ENCODE data around the gene SHISA7.

SHISA7 gene

DNA sequence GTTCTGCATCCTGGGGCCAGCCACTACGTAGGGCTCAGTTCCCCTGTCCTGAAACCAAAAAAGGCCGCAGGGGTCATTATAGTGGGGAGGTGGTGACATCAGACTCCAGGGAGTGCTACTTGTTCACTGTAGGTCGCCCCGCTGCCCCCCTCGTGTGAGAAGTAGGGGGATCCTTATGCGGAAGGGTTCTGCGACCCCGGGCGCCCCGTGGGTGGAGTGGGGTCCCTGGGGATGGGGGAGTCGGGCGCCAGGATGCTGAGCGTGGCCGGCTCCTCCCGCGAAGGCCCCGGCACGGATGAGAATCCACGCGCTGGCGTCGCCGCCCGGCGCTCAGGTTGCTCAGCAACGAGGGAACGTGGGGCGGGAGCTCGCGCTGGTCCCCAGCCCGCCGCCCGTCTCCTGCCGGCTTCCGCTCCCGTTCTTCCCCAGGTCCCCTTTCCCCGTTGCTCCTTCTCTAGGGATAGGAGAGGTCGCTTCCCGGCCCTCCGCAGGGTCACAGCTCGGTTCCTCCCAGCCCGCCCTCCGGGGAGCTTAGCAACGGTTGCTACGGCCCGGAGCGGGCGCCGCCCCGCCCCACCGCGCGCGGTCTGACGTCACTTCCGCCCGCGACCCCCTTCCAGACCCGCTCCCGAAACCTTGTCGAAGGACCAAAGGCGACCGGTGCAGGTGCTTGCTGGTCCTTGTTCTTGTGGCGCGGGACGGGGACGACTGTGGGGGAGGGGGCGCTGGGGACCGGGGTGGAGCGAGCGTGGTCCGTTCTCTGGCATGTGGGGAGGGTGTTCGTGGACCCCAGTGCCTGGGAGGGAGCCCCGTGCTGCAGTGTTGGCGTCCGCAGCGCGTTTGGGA lies 41.7 kb upstream of the SHISA7 start, which contains the start of gene NAT14 (continued):
- peak; percentile 63; the same call in 1 of the 2 replicates for TF ChIP-seq SP3 (tag by site-specific recombination; IDR thresholded peaks at IDR 0.05)
- TF ChIP-seq, protein P1, sequence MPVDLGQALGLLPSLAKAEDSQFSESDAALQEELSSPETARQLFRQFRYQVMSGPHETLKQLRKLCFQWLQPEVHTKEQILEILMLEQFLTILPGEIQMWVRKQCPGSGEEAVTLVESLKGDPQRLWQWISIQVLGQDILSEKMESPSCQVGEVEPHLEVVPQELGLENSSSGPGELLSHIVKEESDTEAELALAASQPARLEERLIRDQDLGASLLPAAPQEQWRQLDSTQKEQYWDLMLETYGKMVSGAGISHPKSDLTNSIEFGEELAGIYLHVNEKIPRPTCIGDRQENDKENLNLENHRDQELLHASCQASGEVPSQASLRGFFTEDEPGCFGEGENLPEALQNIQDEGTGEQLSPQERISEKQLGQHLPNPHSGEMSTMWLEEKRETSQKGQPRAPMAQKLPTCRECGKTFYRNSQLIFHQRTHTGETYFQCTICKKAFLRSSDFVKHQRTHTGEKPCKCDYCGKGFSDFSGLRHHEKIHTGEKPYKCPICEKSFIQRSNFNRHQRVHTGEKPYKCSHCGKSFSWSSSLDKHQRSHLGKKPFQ (tag by site-specific recombination; IDR thresholded peaks at IDR 0.05), result no peak
- TF ChIP-seq PRDM2 (tag by site-specific recombination; IDR thresholded peaks at IDR 0.05; ENCODE audit: borderline replicate concordance), result no peak
- TF ChIP-seq OVOL3 (tag by site-specific recombination; IDR thresholded peaks at IDR 0.05), result no peak
- no peak for TF ChIP-seq ZNF623 (tag by site-specific recombination; IDR thresholded peaks at IDR 0.05)
- no peak for TF ChIP-seq ZNF621 (tag by site-specific recombination; IDR thresholded peaks at IDR 0.05)
- TF ChIP-seq ZNF391 (tag by site-specific recombination; IDR thresholded peaks at IDR 0.05; ENCODE audit: borderline replicate concordance, low read depth), result no peak
- TF ChIP-seq ZNF138 (tag by site-specific recombination; IDR thresholded peaks at IDR 0.05; ENCODE audit: borderline replicate concordance), result no peak
- no peak for TF ChIP-seq RBAK (tag by site-specific recombination; IDR thresholded peaks at IDR 0.05)
- TF ChIP-seq MZF1 (tag by site-specific recombination; IDR thresholded peaks at IDR 0.05; ENCODE audit: borderline replicate concordance), result no peak
- TF ChIP-seq, protein P2, sequence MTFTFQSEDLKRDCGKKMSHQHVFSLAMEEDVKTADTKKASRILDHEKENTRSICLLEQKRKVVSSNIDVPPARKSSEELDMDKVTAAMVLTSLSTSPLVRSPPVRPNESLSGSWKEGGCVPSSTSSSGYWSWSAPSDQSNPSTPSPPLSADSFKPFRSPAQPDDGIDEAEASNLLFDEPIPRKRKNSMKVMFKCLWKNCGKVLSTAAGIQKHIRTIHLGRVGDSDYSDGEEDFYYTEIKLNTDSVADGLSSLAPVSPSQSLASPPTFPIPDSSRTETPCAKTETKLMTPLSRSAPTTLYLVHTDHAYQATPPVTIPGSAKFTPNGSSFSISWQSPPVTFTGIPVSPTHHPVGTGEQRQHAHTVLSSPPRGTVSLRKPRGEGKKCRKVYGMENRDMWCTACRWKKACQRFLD (tag by site-specific recombination; IDR thresholded peaks at IDR 0.05), result no peak
- no peak for TF ChIP-seq ZNF366 (tag by site-specific recombination; conservative IDR thresholded peaks at IDR 0.05)
- no peak for TF ChIP-seq SCRT1 (tag by site-specific recombination; IDR thresholded peaks at IDR 0.05; ENCODE audit: borderline replicate concordance)
- no peak for TF ChIP-seq ZNF768 (tag by site-specific recombination; IDR thresholded peaks at IDR 0.05)
- no peak for TF ChIP-seq ZNF707 (tag by site-specific recombination; IDR thresholded peaks at IDR 0.05)
- TF ChIP-seq ZNF521 (tag by site-specific recombination; IDR thresholded peaks at IDR 0.05), result no peak
- TF ChIP-seq ZNF664 (tag by site-specific recombination; IDR thresholded peaks at IDR 0.05), result no peak
- TF ChIP-seq ZNF280D (tag by site-specific recombination; IDR thresholded peaks at IDR 0.05), result no peak
- TF ChIP-seq, protein P3, sequence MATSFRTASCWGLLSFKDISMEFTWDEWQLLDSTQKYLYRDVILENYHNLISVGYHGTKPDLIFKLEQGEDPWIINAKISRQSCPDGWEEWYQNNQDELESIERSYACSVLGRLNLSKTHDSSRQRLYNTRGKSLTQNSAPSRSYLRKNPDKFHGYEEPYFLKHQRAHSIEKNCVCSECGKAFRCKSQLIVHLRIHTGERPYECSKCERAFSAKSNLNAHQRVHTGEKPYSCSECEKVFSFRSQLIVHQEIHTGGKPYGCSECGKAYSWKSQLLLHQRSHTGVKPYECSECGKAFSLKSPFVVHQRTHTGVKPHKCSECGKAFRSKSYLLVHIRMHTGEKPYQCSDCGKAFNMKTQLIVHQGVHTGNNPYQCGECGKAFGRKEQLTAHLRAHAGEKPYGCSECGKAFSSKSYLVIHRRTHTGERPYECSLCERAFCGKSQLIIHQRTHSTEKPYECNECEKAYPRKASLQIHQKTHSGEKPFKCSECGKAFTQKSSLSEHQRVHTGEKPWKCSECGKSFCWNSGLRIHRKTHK (tag by site-specific recombination; IDR thresholded peaks at IDR 0.05), result no peak
- TF ChIP-seq, protein P4, sequence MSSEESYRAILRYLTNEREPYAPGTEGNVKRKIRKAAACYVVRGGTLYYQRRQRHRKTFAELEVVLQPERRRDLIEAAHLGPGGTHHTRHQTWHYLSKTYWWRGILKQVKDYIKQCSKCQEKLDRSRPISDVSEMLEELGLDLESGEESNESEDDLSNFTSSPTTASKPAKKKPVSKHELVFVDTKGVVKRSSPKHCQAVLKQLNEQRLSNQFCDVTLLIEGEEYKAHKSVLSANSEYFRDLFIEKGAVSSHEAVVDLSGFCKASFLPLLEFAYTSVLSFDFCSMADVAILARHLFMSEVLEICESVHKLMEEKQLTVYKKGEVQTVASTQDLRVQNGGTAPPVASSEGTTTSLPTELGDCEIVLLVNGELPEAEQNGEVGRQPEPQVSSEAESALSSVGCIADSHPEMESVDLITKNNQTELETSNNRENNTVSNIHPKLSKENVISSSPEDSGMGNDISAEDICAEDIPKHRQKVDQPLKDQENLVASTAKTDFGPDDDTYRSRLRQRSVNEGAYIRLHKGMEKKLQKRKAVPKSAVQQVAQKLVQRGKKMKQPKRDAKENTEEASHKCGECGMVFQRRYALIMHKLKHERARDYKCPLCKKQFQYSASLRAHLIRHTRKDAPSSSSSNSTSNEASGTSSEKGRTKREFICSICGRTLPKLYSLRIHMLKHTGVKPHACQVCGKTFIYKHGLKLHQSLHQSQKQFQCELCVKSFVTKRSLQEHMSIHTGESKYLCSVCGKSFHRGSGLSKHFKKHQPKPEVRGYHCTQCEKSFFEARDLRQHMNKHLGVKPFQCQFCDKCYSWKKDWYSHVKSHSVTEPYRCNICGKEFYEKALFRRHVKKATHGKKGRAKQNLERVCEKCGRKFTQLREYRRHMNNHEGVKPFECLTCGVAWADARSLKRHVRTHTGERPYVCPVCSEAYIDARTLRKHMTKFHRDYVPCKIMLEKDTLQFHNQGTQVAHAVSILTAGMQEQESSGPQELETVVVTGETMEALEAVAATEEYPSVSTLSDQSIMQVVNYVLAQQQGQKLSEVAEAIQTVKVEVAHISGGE (tag by site-specific recombination; conservative IDR thresholded peaks at IDR 0.05; ENCODE audit: low read depth), result peak; percentile 81
- TF ChIP-seq ZNF174 (tag by site-specific recombination; IDR thresholded peaks at IDR 0.05), result no peak
- no peak for TF ChIP-seq ZNF433 (tag by site-specific recombination; IDR thresholded peaks at IDR 0.05; ENCODE audit: low read depth)
